IPS DF 6.9 (cell line): ENCODE data around the gene ANO6.

Experiments used
- DNase-seq: peaks from one replicate; pipeline ENCODE4 v3.0.0-alpha.2; 2013; ENCODE audit warnings: low read depth, low spot score
- H3K27ac ChIP-seq: one replicate; pipeline ENCODE4 v1.5.1; 2013; ENCODE audit warnings: low read length, control low read depth
- H3K27me3 ChIP-seq: 2 replicates; pipeline ENCODE4 v1.6.1; 2013; ENCODE audit warnings: mild to moderate bottlenecking, low read length; ENCODE audit not compliant: control insufficient read depth, insufficient read depth
- H3K36me3 ChIP-seq: 2 replicates; pipeline ENCODE4 v1.6.1; 2013; ENCODE audit warnings: low read length; ENCODE audit not compliant: control insufficient read depth, insufficient read depth
- H3K4me1 ChIP-seq: 2 replicates; pipeline ENCODE4 v1.6.1; 2013; ENCODE audit warnings: low read length; ENCODE audit not compliant: control insufficient read depth, insufficient read depth
- H3K4me3 ChIP-seq: 2 replicates; pipeline ENCODE4 v1.5.1; 2013; ENCODE audit warnings: mild to moderate bottlenecking, low read length
- H3K9me3 ChIP-seq: 2 replicates; pipeline ENCODE4 v1.6.1; 2013; ENCODE audit warnings: low read length, inconsistent platforms; ENCODE audit not compliant: control insufficient read depth, insufficient read depth
- WGBS: extraction: QIAGEN DNeasy Blood & Tissue Kit; methylation state at CpG from one replicate; pipeline ENCODE4 v1.1.7; 2013; ENCODE audit warnings: mixed read lengths, missing lambda C conversion rate; ENCODE audit not compliant: insufficient read length, insufficient coverage; 5-methylcytosine and 5-hydroxymethylcytosine counted together

Gene ANO6

GRCh38 chr12:45279931-45280830 lies 64.3 kb downstream of the ANO6 start:
- Histone ChIP-seq H3K36me3 (no peaks in the 10 kb centered on the region), H3K4me1 (no peaks in the 10 kb centered on the region), H3K27ac (no peak overlapping the region), H3K9me3 (no peaks in the 10 kb centered on the region), H3K4me3 (no peak overlapping the region), H3K27me3 (no peaks in the 10 kb centered on the region)
- no peak for DNase-seq
- no CpG with 5 or more reads among the region's 4 CpGs for WGBS

- no peak for DNase-seq
- Histone ChIP-seq H3K27ac (no peak overlapping the region), H3K4me3 (no peak overlapping the region), H3K36me3 (no peaks in the 10 kb centered on the region), H3K4me1 (no peaks in the 10 kb centered on the region; the same call in 1 of the 2 replicates), H3K9me3 (no peaks in the 10 kb centered on the region), H3K27me3 (no peaks in the 10 kb centered on the region)
- WGBS, result no CpG with 5 or more reads among the region's 1 CpG
These were observed 66.1 kb downstream of the ANO6 start for GRCh38 chr12:45281994-45282393.

GRCh38 chr12:45282411-45282810 lies 66.5 kb downstream of the ANO6 start:
- DNase-seq, result no peak
- Histone ChIP-seq H3K36me3 (no peaks in the 10 kb centered on the region), H3K4me3 (no peak overlapping the region), H3K27ac (no peak overlapping the region), H3K9me3 (no peaks in the 10 kb centered on the region), H3K4me1 (no peaks in the 10 kb centered on the region; the same call in 1 of the 2 replicates), H3K27me3 (no peaks in the 10 kb centered on the region)
- no CpG with 5 or more reads among the region's 4 CpGs for WGBS

- no CpG with 5 or more reads among the region's 8 CpGs for WGBS
- no peak for DNase-seq
- H3K36me3 ChIP-seq, result no peaks in the 10 kb centered on the region
- no peak overlapping the region for H3K27ac ChIP-seq
- H3K4me3 ChIP-seq, result no peak overlapping the region
- no peaks in the 10 kb centered on the region for H3K27me3 ChIP-seq
- H3K4me1 ChIP-seq, result no peaks in the 10 kb centered on the region; the same call in 1 of the 2 replicates
- no peaks in the 10 kb centered on the region for H3K9me3 ChIP-seq
These were observed 68.4 kb downstream of the ANO6 start for GRCh38 chr12:45284096-45284901.

- Histone ChIP-seq H3K27ac (no peak overlapping the region), H3K36me3 (no peaks in the 10 kb centered on the region), H3K4me3 (no peak overlapping the region), H3K27me3 (no peaks in the 10 kb centered on the region), H3K9me3 (no peaks in the 10 kb centered on the region), H3K4me1 (no peaks in the 10 kb centered on the region; the same call in 1 of the 2 replicates)
- DNase-seq, result no peak
- no CpG with 5 or more reads among the region's 2 CpGs for WGBS
These were observed 69.8 kb downstream of the ANO6 start for GRCh38 chr12:45285717-45286116.

GRCh38 chr12:45286621-45287020 lies 70.7 kb downstream of the ANO6 start:
- WGBS, result no CpG with 5 or more reads among the region's 2 CpGs
- H3K27me3 ChIP-seq, result no peaks in the 10 kb centered on the region
- no peaks in the 10 kb centered on the region; the same call in 1 of the 2 replicates for H3K4me1 ChIP-seq
- no peak for DNase-seq
- H3K4me3 ChIP-seq, result no peak overlapping the region
- no peaks in the 10 kb centered on the region for H3K36me3 ChIP-seq
- H3K9me3 ChIP-seq, result no peaks in the 10 kb centered on the region
- no peak overlapping the region for H3K27ac ChIP-seq

- no peaks in the 10 kb centered on the region; the same call in 1 of the 2 replicates for H3K4me1 ChIP-seq
- H3K27ac ChIP-seq, result no peak overlapping the region
- DNase-seq, result no peak
- no CpG with 5 or more reads among the region's 4 CpGs for WGBS
- no peaks in the 10 kb centered on the region for H3K9me3 ChIP-seq
- H3K4me3 ChIP-seq, result no peak overlapping the region
- H3K27me3 ChIP-seq, result no peaks in the 10 kb centered on the region
- no peaks in the 10 kb centered on the region for H3K36me3 ChIP-seq
These were observed 73.6 kb downstream of the ANO6 start for GRCh38 chr12:45289245-45290215.

- no peaks in the 10 kb centered on the region for H3K27me3 ChIP-seq
- no peaks in the 10 kb centered on the region for H3K36me3 ChIP-seq
- no peaks in the 10 kb centered on the region; the same call in 1 of the 2 replicates for H3K4me1 ChIP-seq
- H3K9me3 ChIP-seq, result no peaks in the 10 kb centered on the region
- no peak overlapping the region for H3K27ac ChIP-seq
- no peak for DNase-seq
- no CpG with 5 or more reads among the region's 2 CpGs for WGBS
- no peak overlapping the region for H3K4me3 ChIP-seq
These were observed 74.3 kb downstream of the ANO6 start for GRCh38 chr12:45290216-45290605.

- no peak overlapping the region for H3K4me3 ChIP-seq
- H3K27me3 ChIP-seq, result no peaks in the 10 kb centered on the region
- WGBS, result no CpG with 5 or more reads among the region's 1 CpG
- no peaks in the 10 kb centered on the region for H3K9me3 ChIP-seq
- no peaks in the 10 kb centered on the region for H3K36me3 ChIP-seq
- no peaks in the 10 kb centered on the region; the same call in 1 of the 2 replicates for H3K4me1 ChIP-seq
- no peak overlapping the region for H3K27ac ChIP-seq
- DNase-seq, result no peak
These were observed 75.6 kb downstream of the ANO6 start for GRCh38 chr12:45291518-45291917.
